ENCODE measurements around the gene TREML1. TPM values are rescaled to one million over a fixed set of nuclear protein-coding genes. Genes with fewer than 3 reads are reported as not detected.

Gene TREML1
- total and polyA plus RNA-seq, 2 donors (not counting 1 experiment from before 2014, with no cell fraction given), result 0.07 TPM; not detected in 1

- Histone ChIP-seq H3K4me1 (ENCODE audit: control insufficient read depth in 2 of 2, insufficient read depth in 2 of 2, low read length in 2 of 2) (no peaks in the 10 kb centered on the region), H3K27me3 (replicated peaks in 1 of 4; ENCODE audit: control extremely low read depth in 1 of 4, control insufficient read depth in 3 of 4, insufficient read depth in 4 of 4, low read length in 3 of 4) (no peaks in the 10 kb centered on the region), H3K79me2 (ENCODE audit: control insufficient read depth, insufficient read depth, low read length) (no peaks in the 10 kb centered on the region), H2AFZ (ENCODE audit: insufficient read depth, low read depth, low read length, poor library complexity, severe bottlenecking) (no peak overlapping the region), H4K20me1 (ENCODE audit: control insufficient read depth, insufficient read depth, low read length, poor library complexity, severe bottlenecking) (no peaks in the 10 kb centered on the region), H3K9ac (ENCODE audit: low read length) (no peak overlapping the region), H3K9me3 (ENCODE audit: control extremely low read depth in 1 of 3, control insufficient read depth in 2 of 3, insufficient read depth in 1 of 3, low read length in 2 of 3) (no peaks in the 10 kb centered on the region), H3K4me3 (ENCODE audit: control extremely low read depth in 1 of 5, extremely low read depth in 1 of 5, insufficient read depth in 1 of 5, low read depth in 2 of 5, low read length in 4 of 5) (no peak overlapping the region), H3K27ac (ENCODE audit: low read length in 2 of 2) (no peak overlapping the region), H3K4me2 (replicated peaks; ENCODE audit: low read depth, low read length, poor library complexity, severe bottlenecking) (no peak overlapping the region), H3K36me3 (replicated peaks in 1 of 2; ENCODE audit: control extremely low read depth in 1 of 2, control insufficient read depth in 1 of 2, extremely low read depth in 1 of 2, insufficient read depth in 2 of 2, low read length in 1 of 2) (no peaks in the 10 kb centered on the region)
- Mint-ChIP-seq H3K4me3 (no peak overlapping the region), H3K9me3 (ENCODE audit: insufficient read depth) (no peaks in the 10 kb centered on the region), H3K27me3 (peaks cover 8% of the 10 kb centered on the region), H3K4me1 (peaks cover 5% of the 10 kb centered on the region), H3K27ac (no peak overlapping the region)
- intact Hi-C loops (cut with micrococcal nuclease), result no loop called here
- ChIA-PET CTCF (interaction anchor here (0.9 kb wide), 1 partner anchor 12 kb away, joined by 4 read pairs; no protein-coding TSS in a partner anchor), POLR2A (no interaction called here)
- DNase-seq, result no peak
- ATAC-seq (ENCODE audit: low read depth), result no peak
- TF ChIP-seq CTCF (IDR thresholded peaks at IDR 0.05), result no peak
- no peak for TF ChIP-seq EZH2 (IDR thresholded peaks at IDR 0.05; ENCODE audit: borderline replicate concordance, insufficient read depth, low read depth, low read length, poor library complexity, severe bottlenecking)
- 92% methylated on average over 2 of the region's 4 CpGs for WGBS (ENCODE audit: insufficient coverage)
These were observed 16.5 kb upstream of the TREML1 start for GRCh38 chr6:41170547-41171160.

- no peak overlapping the region for H2AFZ ChIP-seq (ENCODE audit: insufficient read depth, low read depth, low read length, poor library complexity, severe bottlenecking)
- TF ChIP-seq CTCF (IDR thresholded peaks at IDR 0.05) (no peak), EZH2 (IDR thresholded peaks at IDR 0.05; ENCODE audit: borderline replicate concordance, insufficient read depth, low read depth, low read length, poor library complexity, severe bottlenecking) (no peak)
- CTCF ChIA-PET, result interaction anchor here (1.2 kb wide), 1 partner anchor 9 kb away, joined by 3 read pairs; no protein-coding TSS in a partner anchor
- intact Hi-C loops (cut with micrococcal nuclease), result no loop called here
- H3K4me1 ChIP-seq (ENCODE audit: control insufficient read depth in 2 of 2, insufficient read depth in 2 of 2, low read length in 2 of 2), result peaks cover 2 to 7% of the 10 kb centered on the region in 2 donors
- H3K9ac ChIP-seq (ENCODE audit: low read length), result no peak overlapping the region
- Mint-ChIP-seq H3K4me1 (peaks cover 8% of the 10 kb centered on the region), H3K27me3 (peaks cover 11% of the 10 kb centered on the region), H3K9me3 (ENCODE audit: insufficient read depth) (no peaks in the 10 kb centered on the region), H3K27ac (no peak overlapping the region), H3K4me3 (no peak overlapping the region)
- POLR2A ChIA-PET, result no interaction called here
- no peaks in the 10 kb centered on the region for H3K79me2 ChIP-seq (ENCODE audit: control insufficient read depth, insufficient read depth, low read length)
- DNase-seq (no peak), ATAC-seq (ENCODE audit: low read depth) (no peak)
- no peak overlapping the region for H3K27ac ChIP-seq (ENCODE audit: low read length in 2 of 2)
- no peaks in the 10 kb centered on the region for H4K20me1 ChIP-seq (ENCODE audit: control insufficient read depth, insufficient read depth, low read length, poor library complexity, severe bottlenecking)
- 76% methylated on average over 4 of the region's 5 CpGs for WGBS (ENCODE audit: insufficient coverage)
- no peaks in the 10 kb centered on the region for H3K9me3 ChIP-seq (ENCODE audit: control extremely low read depth in 1 of 3, control insufficient read depth in 2 of 3, insufficient read depth in 1 of 3, low read length in 2 of 3)
- H3K36me3 ChIP-seq (replicated peaks in 1 of 2; ENCODE audit: control extremely low read depth in 1 of 2, control insufficient read depth in 1 of 2, extremely low read depth in 1 of 2, insufficient read depth in 2 of 2, low read length in 1 of 2), result no peaks in the 10 kb centered on the region
- H3K4me2 ChIP-seq (replicated peaks; ENCODE audit: low read depth, low read length, poor library complexity, severe bottlenecking), result no peak overlapping the region
- no peaks in the 10 kb centered on the region for H3K27me3 ChIP-seq (replicated peaks in 1 of 4; ENCODE audit: control extremely low read depth in 1 of 4, control insufficient read depth in 3 of 4, insufficient read depth in 4 of 4, low read length in 3 of 4)
- H3K4me3 ChIP-seq (ENCODE audit: control extremely low read depth in 1 of 5, extremely low read depth in 1 of 5, insufficient read depth in 1 of 5, low read depth in 2 of 5, low read length in 4 of 5), result no peak overlapping the region
These were observed 13.2 kb upstream of the TREML1 start for GRCh38 chr6:41167173-41167963.

All from B cell (primary cell).